H1 (cell line): ENCODE results near the gene ADH1B. TPM values are rescaled to one million over a fixed set of nuclear protein-coding genes. Genes with fewer than 3 reads are reported as not detected.

Experiments
- ASH2L ChIP-seq: fragments of 200-600, 300-600 bp; sonication (generic); IDR thresholded peaks from one replicate; pipeline ENCODE4 v1.7.1; 2017; ENCODE audit warnings: low read length
- polyA plus RNA-seq, 7 experiments: library from polyadenylated mRNA; depleted of rRNA in 3 of 7; stranded (reverse) in 5 of 7; unstranded in 2 of 7; fragments of >200 nt in 5 of 7; fragments of 200-250 nt in 2 of 7; gene quantifications; 1 replicate in 5 of 7; 2 replicates in 1 of 7; 4 replicates in 1 of 7; pipeline versions ENCODE4 v1.2.1 to v1.2.3, GENCODE V29; 2011 to 2013; ENCODE audit warnings: missing spikeins in 2 of 7, mixed read lengths in 2 of 7
- total RNA-seq: library from RNA; stranded (reverse); fragmentation: NEBNext Ultra II Directional; extraction: Animal tissue kit (Norgen Biotek cat#: 25700); gene quantifications from 2 replicates; pipeline ENCODE4 v1.2.1, GENCODE V29; 2021
- TF ChIP-seq, protein P1 (sequence below): fragments of 300-600 bp; sonication (generic); IDR thresholded peaks from 2 replicates; pipeline ENCODE4 v1.7.1; 2012; ENCODE audit warnings: low read length, moderate library complexity, mild to moderate bottlenecking, inconsistent platforms; ENCODE audit not compliant: insufficient replicate concordance

Gene ADH1B
- total and polyA plus RNA-seq, 2 of the 8 experiments (the other 6 are each of a cell fraction or from before 2014, with no cell fraction given), result not detected

DNA sequence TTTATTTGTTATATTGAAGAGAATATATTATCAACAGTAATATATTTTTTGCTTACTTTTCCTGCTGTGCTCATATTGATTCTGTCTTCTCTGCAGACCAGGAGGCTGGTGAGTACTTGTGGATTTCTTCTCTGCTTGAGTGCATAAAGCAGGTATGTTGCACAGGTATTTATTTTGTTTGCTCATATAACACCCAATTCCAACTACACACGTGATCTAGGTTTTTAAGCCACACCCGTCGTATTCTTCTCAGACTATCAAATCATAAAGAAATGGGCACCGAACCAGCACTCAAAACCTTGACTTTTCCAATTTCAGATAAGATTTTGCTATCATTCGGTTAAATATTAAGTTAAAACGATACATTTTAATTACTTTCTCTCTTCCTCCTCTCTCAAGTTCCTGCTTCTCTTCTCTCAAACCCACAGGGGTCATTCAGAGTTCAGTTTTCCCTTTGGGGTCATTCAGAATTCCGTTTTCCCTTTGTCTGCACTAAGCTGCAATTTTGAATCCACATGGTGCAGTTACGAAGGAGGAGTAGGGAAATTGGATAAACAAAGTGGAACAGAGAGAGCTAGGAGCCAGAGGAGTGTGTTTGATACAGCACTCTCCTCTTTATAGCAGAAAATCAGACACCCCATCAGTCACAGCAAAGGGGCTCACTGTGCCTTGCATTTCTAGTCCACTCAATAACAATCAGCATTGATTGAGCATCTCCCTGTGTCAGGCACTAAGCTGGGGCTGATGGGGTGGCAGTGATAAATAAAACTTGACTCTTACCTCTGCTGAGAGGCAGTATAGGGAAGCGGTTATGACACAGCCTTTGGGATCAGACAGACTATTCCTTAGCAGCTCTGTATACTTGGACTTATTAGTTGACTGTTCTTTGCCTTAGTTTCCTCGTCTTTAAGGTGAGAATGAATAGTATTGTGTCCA, 31.7 kb upstream of the ADH1B start, which contains the start of gene ADH1C (continued):
- TF ChIP-seq, protein P1, sequence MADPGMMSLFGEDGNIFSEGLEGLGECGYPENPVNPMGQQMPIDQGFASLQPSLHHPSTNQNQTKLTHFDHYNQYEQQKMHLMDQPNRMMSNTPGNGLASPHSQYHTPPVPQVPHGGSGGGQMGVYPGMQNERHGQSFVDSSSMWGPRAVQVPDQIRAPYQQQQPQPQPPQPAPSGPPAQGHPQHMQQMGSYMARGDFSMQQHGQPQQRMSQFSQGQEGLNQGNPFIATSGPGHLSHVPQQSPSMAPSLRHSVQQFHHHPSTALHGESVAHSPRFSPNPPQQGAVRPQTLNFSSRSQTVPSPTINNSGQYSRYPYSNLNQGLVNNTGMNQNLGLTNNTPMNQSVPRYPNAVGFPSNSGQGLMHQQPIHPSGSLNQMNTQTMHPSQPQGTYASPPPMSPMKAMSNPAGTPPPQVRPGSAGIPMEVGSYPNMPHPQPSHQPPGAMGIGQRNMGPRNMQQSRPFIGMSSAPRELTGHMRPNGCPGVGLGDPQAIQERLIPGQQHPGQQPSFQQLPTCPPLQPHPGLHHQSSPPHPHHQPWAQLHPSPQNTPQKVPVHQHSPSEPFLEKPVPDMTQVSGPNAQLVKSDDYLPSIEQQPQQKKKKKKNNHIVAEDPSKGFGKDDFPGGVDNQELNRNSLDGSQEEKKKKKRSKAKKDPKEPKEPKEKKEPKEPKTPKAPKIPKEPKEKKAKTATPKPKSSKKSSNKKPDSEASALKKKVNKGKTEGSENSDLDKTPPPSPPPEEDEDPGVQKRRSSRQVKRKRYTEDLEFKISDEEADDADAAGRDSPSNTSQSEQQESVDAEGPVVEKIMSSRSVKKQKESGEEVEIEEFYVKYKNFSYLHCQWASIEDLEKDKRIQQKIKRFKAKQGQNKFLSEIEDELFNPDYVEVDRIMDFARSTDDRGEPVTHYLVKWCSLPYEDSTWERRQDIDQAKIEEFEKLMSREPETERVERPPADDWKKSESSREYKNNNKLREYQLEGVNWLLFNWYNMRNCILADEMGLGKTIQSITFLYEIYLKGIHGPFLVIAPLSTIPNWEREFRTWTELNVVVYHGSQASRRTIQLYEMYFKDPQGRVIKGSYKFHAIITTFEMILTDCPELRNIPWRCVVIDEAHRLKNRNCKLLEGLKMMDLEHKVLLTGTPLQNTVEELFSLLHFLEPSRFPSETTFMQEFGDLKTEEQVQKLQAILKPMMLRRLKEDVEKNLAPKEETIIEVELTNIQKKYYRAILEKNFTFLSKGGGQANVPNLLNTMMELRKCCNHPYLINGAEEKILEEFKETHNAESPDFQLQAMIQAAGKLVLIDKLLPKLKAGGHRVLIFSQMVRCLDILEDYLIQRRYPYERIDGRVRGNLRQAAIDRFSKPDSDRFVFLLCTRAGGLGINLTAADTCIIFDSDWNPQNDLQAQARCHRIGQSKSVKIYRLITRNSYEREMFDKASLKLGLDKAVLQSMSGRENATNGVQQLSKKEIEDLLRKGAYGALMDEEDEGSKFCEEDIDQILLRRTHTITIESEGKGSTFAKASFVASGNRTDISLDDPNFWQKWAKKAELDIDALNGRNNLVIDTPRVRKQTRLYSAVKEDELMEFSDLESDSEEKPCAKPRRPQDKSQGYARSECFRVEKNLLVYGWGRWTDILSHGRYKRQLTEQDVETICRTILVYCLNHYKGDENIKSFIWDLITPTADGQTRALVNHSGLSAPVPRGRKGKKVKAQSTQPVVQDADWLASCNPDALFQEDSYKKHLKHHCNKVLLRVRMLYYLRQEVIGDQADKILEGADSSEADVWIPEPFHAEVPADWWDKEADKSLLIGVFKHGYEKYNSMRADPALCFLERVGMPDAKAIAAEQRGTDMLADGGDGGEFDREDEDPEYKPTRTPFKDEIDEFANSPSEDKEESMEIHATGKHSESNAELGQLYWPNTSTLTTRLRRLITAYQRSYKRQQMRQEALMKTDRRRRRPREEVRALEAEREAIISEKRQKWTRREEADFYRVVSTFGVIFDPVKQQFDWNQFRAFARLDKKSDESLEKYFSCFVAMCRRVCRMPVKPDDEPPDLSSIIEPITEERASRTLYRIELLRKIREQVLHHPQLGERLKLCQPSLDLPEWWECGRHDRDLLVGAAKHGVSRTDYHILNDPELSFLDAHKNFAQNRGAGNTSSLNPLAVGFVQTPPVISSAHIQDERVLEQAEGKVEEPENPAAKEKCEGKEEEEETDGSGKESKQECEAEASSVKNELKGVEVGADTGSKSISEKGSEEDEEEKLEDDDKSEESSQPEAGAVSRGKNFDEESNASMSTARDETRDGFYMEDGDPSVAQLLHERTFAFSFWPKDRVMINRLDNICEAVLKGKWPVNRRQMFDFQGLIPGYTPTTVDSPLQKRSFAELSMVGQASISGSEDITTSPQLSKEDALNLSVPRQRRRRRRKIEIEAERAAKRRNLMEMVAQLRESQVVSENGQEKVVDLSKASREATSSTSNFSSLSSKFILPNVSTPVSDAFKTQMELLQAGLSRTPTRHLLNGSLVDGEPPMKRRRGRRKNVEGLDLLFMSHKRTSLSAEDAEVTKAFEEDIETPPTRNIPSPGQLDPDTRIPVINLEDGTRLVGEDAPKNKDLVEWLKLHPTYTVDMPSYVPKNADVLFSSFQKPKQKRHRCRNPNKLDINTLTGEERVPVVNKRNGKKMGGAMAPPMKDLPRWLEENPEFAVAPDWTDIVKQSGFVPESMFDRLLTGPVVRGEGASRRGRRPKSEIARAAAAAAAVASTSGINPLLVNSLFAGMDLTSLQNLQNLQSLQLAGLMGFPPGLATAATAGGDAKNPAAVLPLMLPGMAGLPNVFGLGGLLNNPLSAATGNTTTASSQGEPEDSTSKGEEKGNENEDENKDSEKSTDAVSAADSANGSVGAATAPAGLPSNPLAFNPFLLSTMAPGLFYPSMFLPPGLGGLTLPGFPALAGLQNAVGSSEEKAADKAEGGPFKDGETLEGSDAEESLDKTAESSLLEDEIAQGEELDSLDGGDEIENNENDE, result no peak
- TF ChIP-seq ASH2L, result no peak
